K562 (cell line): Measurements from ENCODE around the gene SFRP5.

ENCODE experiments used
- CHD2 ChIP-seq: IDR thresholded peaks from 2 replicates; pipeline ENCODE4 v1.6.1; 2011; ENCODE audit warnings: low read depth, low read length
- FOXP1 ChIP-seq: sonication (generic); formaldehyde crosslinking; IDR thresholded peaks from 2 replicates; pipeline ENCODE4 v1.8.0; 2022; ENCODE audit warnings: mild to moderate bottlenecking, missing genetic modification reagents
- ZNF785 ChIP-seq: fragments of 250-450 bp; sonication (Bioruptor Pico); IDR thresholded peaks from 2 replicates; pipeline ENCODE4 v1.4.0; 2020; ENCODE audit warnings: mild to moderate bottlenecking

DNA sequence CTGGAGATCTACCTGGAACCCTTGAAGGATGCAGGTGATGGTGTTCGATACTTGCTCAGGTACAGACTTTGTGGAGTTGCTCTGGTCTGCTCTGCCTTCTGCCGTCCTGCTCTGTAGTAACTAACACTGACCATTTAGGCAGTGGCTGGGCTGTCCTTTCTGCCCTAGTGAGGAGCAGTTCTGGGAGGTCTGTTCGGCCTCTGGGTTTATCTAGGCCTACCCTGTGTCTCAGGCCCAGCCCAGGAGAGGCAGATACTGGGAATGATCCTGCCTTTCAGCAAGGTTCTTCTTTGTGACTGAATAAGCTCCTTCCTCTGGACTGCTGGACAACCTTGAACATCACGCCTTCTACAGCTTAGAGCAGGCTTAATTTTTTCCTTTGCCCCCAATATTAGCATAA lies 33.2 kb downstream of the SFRP5 start:
- TF ChIP-seq FOXP1 (CRISPR knock-in tag) (no peak), ZNF785 (CRISPR knock-in tag) (no peak), CHD2 (no peak)
